ENCODE results near the gene PDK2.

The PDK2 gene

DNA sequence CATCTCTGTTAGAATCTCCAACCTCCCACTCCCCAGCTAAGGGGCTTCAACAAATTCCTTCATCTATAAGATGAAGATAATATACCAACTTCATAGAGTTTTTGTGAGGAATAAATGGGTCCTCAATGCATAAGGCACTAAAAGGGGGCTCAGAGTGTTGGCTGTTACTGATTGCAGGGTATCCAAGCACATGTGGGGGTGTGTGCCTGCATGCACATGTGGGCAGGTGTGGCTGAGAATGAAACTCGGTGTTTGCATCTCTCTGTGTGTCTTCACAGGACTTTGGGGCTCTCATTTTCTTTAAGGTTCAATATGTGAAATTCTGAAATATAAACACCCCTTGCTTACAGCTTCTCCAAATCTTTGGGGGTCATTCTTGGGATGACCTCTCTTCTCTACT is 59.5 kb downstream of the PDK2 start:
- H3K4me1 ChIP-seq (ENCODE audit: low read depth, poor library complexity, severe bottlenecking), result peaks cover 49% of the 10 kb centered on the region
- no peaks in the 10 kb centered on the region for H3K27me3 ChIP-seq (ENCODE audit: insufficient read depth, low read depth)
- peak overlapping the region; percentile 79 for H3K4me2 ChIP-seq
- H3K79me2 ChIP-seq (ENCODE audit: insufficient read depth, low read depth), result peaks cover 10% of the 10 kb centered on the region
- peak overlapping the region; percentile 63 for H3K27ac ChIP-seq
- H4K20me1 ChIP-seq (ENCODE audit: insufficient read depth), result no peaks in the 10 kb centered on the region
- peak overlapping the region; percentile 17; the same call in 1 of the 2 replicates for H3K9ac ChIP-seq
- H3K36me3 ChIP-seq (ENCODE audit: insufficient read depth), result no peaks in the 10 kb centered on the region
- H2AFZ ChIP-seq (ENCODE audit: low read depth), result peak overlapping the region; percentile 70
- TF ChIP-seq, protein P1, sequence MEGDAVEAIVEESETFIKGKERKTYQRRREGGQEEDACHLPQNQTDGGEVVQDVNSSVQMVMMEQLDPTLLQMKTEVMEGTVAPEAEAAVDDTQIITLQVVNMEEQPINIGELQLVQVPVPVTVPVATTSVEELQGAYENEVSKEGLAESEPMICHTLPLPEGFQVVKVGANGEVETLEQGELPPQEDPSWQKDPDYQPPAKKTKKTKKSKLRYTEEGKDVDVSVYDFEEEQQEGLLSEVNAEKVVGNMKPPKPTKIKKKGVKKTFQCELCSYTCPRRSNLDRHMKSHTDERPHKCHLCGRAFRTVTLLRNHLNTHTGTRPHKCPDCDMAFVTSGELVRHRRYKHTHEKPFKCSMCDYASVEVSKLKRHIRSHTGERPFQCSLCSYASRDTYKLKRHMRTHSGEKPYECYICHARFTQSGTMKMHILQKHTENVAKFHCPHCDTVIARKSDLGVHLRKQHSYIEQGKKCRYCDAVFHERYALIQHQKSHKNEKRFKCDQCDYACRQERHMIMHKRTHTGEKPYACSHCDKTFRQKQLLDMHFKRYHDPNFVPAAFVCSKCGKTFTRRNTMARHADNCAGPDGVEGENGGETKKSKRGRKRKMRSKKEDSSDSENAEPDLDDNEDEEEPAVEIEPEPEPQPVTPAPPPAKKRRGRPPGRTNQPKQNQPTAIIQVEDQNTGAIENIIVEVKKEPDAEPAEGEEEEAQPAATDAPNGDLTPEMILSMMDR (conservative IDR thresholded peaks at IDR 0.05; ENCODE audit: low read depth, low read length), result no peak
- H3K4me3 ChIP-seq (IDR thresholded peaks at IDR 0.05; ENCODE audit: insufficient read depth, low read depth, low read length), result no peak overlapping the region

DNA sequence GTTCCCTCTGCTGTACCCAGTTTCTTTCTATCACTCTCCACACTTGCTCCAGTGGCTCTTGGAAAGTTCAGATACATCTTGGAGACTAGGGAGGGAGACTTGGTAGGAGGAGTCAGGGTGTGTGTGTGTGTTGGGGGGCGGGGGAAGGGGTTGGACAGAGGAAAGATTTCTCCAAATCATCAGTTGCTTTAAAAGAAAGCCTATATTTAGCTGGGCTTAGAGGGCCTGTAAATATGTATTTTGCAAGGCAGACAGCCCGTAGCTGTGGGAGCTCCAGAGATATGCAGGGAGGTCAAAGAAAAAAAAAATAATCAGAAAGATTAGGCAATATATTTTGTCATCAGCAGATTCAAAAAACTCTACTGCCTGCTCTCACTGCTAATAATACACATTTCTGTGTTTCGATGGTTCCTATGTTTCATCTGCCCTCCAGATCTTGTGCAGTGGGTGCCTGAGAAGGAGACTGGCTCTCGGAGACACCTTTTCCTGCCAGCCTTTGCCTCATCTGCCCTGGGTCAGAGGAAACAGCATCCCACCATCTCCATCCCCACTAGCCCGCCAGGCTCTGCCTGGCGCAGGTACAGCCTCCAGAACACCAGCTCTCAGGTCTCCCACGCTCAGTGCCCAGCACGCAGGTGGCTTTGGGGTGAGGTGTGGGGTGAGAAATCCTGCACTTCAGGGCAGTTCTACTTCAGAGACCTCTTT is 60.1 kb downstream of the PDK2 start:
- Histone ChIP-seq H3K27ac (peak overlapping the region; percentile 63), H3K27me3 (ENCODE audit: insufficient read depth, low read depth) (no peaks in the 10 kb centered on the region), H3K4me3 (IDR thresholded peaks at IDR 0.05; ENCODE audit: insufficient read depth, low read depth, low read length) (no peak overlapping the region), H3K36me3 (ENCODE audit: insufficient read depth) (no peaks in the 10 kb centered on the region), H3K4me1 (ENCODE audit: low read depth, poor library complexity, severe bottlenecking) (peaks cover 49% of the 10 kb centered on the region), H4K20me1 (ENCODE audit: insufficient read depth) (no peaks in the 10 kb centered on the region), H2AFZ (ENCODE audit: low read depth) (peak overlapping the region; percentile 70), H3K4me2 (peak overlapping the region; percentile 79), H3K9ac (peak overlapping the region; percentile 17; the same call in 1 of the 2 replicates), H3K79me2 (ENCODE audit: insufficient read depth, low read depth) (peaks cover 4% of the 10 kb centered on the region)
- TF ChIP-seq, protein P1 (conservative IDR thresholded peaks at IDR 0.05; ENCODE audit: low read depth, low read length), result no peak

DNA sequence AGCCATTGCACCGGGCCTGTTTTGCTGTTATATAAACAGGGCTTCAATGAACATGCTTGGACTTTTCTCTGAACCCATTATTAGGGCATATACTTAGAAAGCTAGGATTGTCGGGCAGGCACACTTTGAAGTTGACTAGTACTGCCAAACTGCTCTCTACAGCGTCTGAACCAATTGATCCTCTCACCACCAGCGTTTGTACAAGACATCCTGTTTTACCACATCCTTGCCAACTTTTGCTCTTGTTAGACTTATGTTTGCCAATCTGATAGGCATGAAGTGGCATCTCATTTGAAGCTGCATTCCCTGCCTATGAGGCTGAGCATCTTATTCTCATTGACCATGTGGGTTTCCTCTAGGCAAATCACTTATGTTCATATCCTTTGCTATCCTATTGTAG is 62.7 kb downstream of the PDK2 start:
- TF ChIP-seq, protein P1 (conservative IDR thresholded peaks at IDR 0.05; ENCODE audit: low read depth, low read length), result no peak
- no peak overlapping the region for H3K4me2 ChIP-seq
- H3K27me3 ChIP-seq (ENCODE audit: insufficient read depth, low read depth), result no peaks in the 10 kb centered on the region
- H4K20me1 ChIP-seq (ENCODE audit: insufficient read depth), result no peaks in the 10 kb centered on the region
- H3K79me2 ChIP-seq (ENCODE audit: insufficient read depth, low read depth), result no peaks in the 10 kb centered on the region
- no peak overlapping the region for H3K4me3 ChIP-seq (IDR thresholded peaks at IDR 0.05; ENCODE audit: insufficient read depth, low read depth, low read length)
- no peak overlapping the region for H2AFZ ChIP-seq (ENCODE audit: low read depth)
- H3K27ac ChIP-seq, result no peak overlapping the region
- no peaks in the 10 kb centered on the region for H3K36me3 ChIP-seq (ENCODE audit: insufficient read depth)
- H3K9ac ChIP-seq, result no peak overlapping the region
- H3K4me1 ChIP-seq (ENCODE audit: low read depth, poor library complexity, severe bottlenecking), result peaks cover 50% of the 10 kb centered on the region

DNA sequence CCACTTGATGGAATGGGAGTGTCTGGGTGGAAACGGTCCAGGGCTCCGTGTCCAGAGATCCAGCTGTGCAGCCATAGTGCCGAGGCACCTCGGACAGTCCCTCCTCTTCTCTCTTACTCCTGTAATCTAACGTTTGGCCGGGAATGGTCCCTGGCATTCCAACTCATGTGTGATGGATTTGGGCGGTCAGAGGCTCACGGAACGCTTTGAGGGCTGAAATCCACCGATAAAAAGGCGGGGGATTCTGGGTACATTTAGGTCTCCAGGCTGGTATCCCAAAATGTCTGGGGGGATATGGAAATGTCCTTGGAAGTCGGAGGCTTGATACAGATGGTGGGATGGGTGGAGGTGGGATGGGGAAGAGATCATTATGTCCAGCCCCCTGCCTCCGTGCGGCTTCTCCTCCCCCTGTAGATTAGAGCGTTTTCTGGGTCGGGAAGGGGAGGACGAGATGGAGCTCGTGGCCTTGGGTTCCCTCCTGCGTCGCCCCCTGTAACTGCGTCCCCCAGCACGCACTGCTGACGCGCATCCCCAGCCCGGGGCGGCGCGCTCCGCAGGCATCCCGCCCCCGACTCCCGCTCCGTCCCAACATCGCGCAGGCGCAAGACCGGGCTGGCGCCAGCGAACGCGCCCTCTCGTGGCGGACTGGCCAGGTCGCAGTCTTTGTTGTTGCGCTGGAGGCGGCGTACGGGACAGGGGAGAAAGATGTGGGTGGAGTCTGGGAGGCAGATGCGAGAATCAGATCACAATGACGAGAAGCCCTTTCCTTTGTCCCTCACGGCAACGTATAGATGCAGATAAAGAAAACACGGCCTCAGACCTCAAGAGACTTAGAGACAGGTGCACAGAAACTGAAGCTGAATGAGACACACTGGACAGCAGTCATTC is 66.1 kb downstream of the PDK2 start:
- H3K27me3 ChIP-seq (ENCODE audit: insufficient read depth, low read depth), result no peaks in the 10 kb centered on the region
- H3K4me3 ChIP-seq (IDR thresholded peaks at IDR 0.05; ENCODE audit: insufficient read depth, low read depth, low read length), result no peak overlapping the region
- H3K9ac ChIP-seq, result no peak overlapping the region
- no peaks in the 10 kb centered on the region for H3K79me2 ChIP-seq (ENCODE audit: insufficient read depth, low read depth)
- no peak overlapping the region for H3K27ac ChIP-seq
- peak overlapping the region; percentile 70 for H2AFZ ChIP-seq (ENCODE audit: low read depth)
- TF ChIP-seq, protein P1 (conservative IDR thresholded peaks at IDR 0.05; ENCODE audit: low read depth, low read length), result peak; percentile 85
- H3K36me3 ChIP-seq (ENCODE audit: insufficient read depth), result no peaks in the 10 kb centered on the region
- peak overlapping the region; percentile 66; the same call in 1 of the 2 replicates for H3K4me2 ChIP-seq
- no peaks in the 10 kb centered on the region for H4K20me1 ChIP-seq (ENCODE audit: insufficient read depth)
- H3K4me1 ChIP-seq (ENCODE audit: low read depth, poor library complexity, severe bottlenecking), result peaks cover 30% of the 10 kb centered on the region
